OCI-LY7 (cell line): ENCODE measurements around the gene COL9A1. TPM values are rescaled to one million over a fixed set of nuclear protein-coding genes. Genes with fewer than 3 reads are reported as not detected.

ENCODE experiments used
- BruUV-seq: library from RNA; stranded (reverse); fragments of 400-500 nt; replicated peaks from 2 replicates; lab custom pipeline; 2021; lab: Mats Ljungman, UMichigan
- CTCF ChIA-PET: fragments of 300-600 bp; sonication (Branson Sonifier 250); formaldehyde crosslinking; loops from one replicate; lab custom pipeline; 2022; ENCODE audit warnings: antibody characterized with exemption; ENCODE audit not compliant: unreplicated experiment; lab: Charles Lee
- POLR2A ChIA-PET: fragments of 300-600 bp; sonication (Branson Sonifier 250); formaldehyde crosslinking; loops from one replicate; lab custom pipeline; 2022; ENCODE audit warnings: antibody characterized with exemption; lab: Charles Lee
- DNase-seq: peaks from one replicate; pipeline ENCODE4 v3.0.0-alpha.2; 2015; ENCODE audit warnings: low spot score
- H2AFZ ChIP-seq: fragments of 200-600 bp; sonication (generic), shearing (Covaris generic); 2 replicates; pipeline ENCODE4 v1.6.1; 2014; ENCODE audit warnings: mild to moderate bottlenecking, antibody characterized with exemption, low read length, moderate library complexity
- H3K27ac ChIP-seq: fragments of 200-600 bp; sonication (generic); 2 replicates; pipeline ENCODE4 v1.5.1; 2014; ENCODE audit warnings: mixed run types, low read depth, mild to moderate bottlenecking, moderate library complexity, low read length, inconsistent platforms; ENCODE audit not compliant: poor library complexity, severe bottlenecking
- H3K36me3 ChIP-seq: fragments of 200-600 bp; sonication (generic); 2 replicates; pipeline ENCODE4 v1.6.1; 2014; ENCODE audit warnings: mild to moderate bottlenecking, antibody characterized with exemption, low read length, moderate library complexity, mixed read lengths; ENCODE audit not compliant: insufficient read depth
- H3K4me1 ChIP-seq: fragments of 200-600 bp; sonication (generic); 2 replicates; pipeline ENCODE4 v1.5.1; 2014; ENCODE audit warnings: mild to moderate bottlenecking, low read length; ENCODE audit not compliant: insufficient read depth, poor library complexity, severe bottlenecking
- H3K4me2 ChIP-seq: fragments of 200-600 bp; sonication (generic); 2 replicates; pipeline ENCODE4 v1.6.1; 2014; ENCODE audit warnings: mild to moderate bottlenecking, low read length
- H3K4me3 ChIP-seq: fragments of 200-600 bp; sonication (generic); 2 replicates; pipeline ENCODE4 v1.5.1; 2014; ENCODE audit warnings: mild to moderate bottlenecking, low read depth, low read length; ENCODE audit not compliant: poor library complexity, severe bottlenecking
- H3K79me2 ChIP-seq: fragments of 200-600 bp; sonication (generic); 2 replicates; pipeline ENCODE4 v1.6.1; 2016; ENCODE audit warnings: low read depth, mild to moderate bottlenecking, low read length, moderate library complexity, mixed read lengths; ENCODE audit not compliant: insufficient read depth
- H3K9me2 ChIP-seq: fragments of 200-600 bp; sonication (generic); 2 replicates; pipeline ENCODE4 v1.6.1; 2016; ENCODE audit warnings: mild to moderate bottlenecking, low read length, mixed read lengths; ENCODE audit not compliant: insufficient read depth
- H3K9me3 ChIP-seq: fragments of 200-600 bp; sonication (generic); 2 replicates; pipeline ENCODE4 v1.6.1; 2014; ENCODE audit warnings: mild to moderate bottlenecking, mixed run types, low read length, mixed read lengths
- H4K20me1 ChIP-seq: fragments of 200-600 bp; sonication (generic); 2 replicates; pipeline ENCODE4 v1.6.1; 2014; ENCODE audit warnings: mild to moderate bottlenecking, antibody characterized with exemption, low read length, moderate library complexity, mixed read lengths; ENCODE audit not compliant: insufficient read depth
- EZH2phosphoT487 ChIP-seq: fragments of 200-600 bp; sonication (generic); IDR thresholded peaks from 2 replicates; pipeline ENCODE4 v1.6.1; 2018; ENCODE audit warnings: low read depth, borderline replicate concordance, mild to moderate bottlenecking, mixed run types, antibody characterized with exemption, low read length, moderate library complexity, mixed read lengths
- intact Hi-C: fragments of 100-400 bp; cut with micrococcal nuclease; formaldehyde crosslinking; loops from one replicate; pipeline ENCODE4 v1.10.0; 2022; ENCODE audit not compliant: unreplicated experiment
- total RNA-seq, 2 experiments: library from RNA; depleted of rRNA in 1 of 2; stranded (reverse); fragments of >200 nt in 1 of 2; shearing (Covaris generic) in 1 of 2; gene quantifications; 2 replicates each; pipeline ENCODE4 v1.2.3, GENCODE V29; 2014 to 2022
- TF ChIP-seq, protein P1 (sequence below): fragments of 200-600 bp; sonication (generic); conservative IDR thresholded peaks from 2 replicates; pipeline ENCODE4 v1.5.1; 2014; ENCODE audit warnings: mild to moderate bottlenecking, antibody characterized with exemption, low read length, moderate library complexity, mixed read lengths

Gene COL9A1
- total RNA-seq, 2 experiments from 2014 or later, result not detected

- CTCF ChIA-PET, result no interaction called here
- BruUV-seq, result no TSS peak
Measured at GRCh38 chr6:70285201-70285600, 17.7 kb downstream of the COL9A1 start.

GRCh38 chr6:70282919-70283461 lies 19.9 kb downstream of the COL9A1 start:
- Histone ChIP-seq H3K9me3 (no peaks in the 10 kb centered on the region), H3K4me1 (no peaks in the 10 kb centered on the region), H3K79me2 (no peaks in the 10 kb centered on the region), H3K27ac (no peak overlapping the region), H4K20me1 (no peaks in the 10 kb centered on the region), H2AFZ (no peak overlapping the region), H3K4me2 (no peak overlapping the region), H3K9me2 (no peaks in the 10 kb centered on the region), H3K4me3 (no peak overlapping the region), H3K36me3 (no peaks in the 10 kb centered on the region)
- no TSS peak for BruUV-seq
- TF ChIP-seq, protein P1, sequence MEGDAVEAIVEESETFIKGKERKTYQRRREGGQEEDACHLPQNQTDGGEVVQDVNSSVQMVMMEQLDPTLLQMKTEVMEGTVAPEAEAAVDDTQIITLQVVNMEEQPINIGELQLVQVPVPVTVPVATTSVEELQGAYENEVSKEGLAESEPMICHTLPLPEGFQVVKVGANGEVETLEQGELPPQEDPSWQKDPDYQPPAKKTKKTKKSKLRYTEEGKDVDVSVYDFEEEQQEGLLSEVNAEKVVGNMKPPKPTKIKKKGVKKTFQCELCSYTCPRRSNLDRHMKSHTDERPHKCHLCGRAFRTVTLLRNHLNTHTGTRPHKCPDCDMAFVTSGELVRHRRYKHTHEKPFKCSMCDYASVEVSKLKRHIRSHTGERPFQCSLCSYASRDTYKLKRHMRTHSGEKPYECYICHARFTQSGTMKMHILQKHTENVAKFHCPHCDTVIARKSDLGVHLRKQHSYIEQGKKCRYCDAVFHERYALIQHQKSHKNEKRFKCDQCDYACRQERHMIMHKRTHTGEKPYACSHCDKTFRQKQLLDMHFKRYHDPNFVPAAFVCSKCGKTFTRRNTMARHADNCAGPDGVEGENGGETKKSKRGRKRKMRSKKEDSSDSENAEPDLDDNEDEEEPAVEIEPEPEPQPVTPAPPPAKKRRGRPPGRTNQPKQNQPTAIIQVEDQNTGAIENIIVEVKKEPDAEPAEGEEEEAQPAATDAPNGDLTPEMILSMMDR, result no peak
- no peak for TF ChIP-seq EZH2phosphoT487
- DNase-seq, result no peak
- ChIA-PET CTCF (no interaction called here), POLR2A (interaction anchor here (1.4 kb wide), 1 partner anchor 30 kb away, joined by 3 read pairs; no protein-coding TSS in a partner anchor)
- intact Hi-C loops, result no loop called here

More at GRCh38 chr6:70285201-70285600, 17.7 kb downstream of the COL9A1 start:
- H3K4me3 ChIP-seq, result no peak overlapping the region
- H3K27ac ChIP-seq, result no peak overlapping the region
- no peaks in the 10 kb centered on the region for H3K9me3 ChIP-seq
- no peaks in the 10 kb centered on the region for H3K4me1 ChIP-seq
- no peak overlapping the region for H3K4me2 ChIP-seq
- H3K36me3 ChIP-seq, result no peaks in the 10 kb centered on the region
- H3K79me2 ChIP-seq, result no peaks in the 10 kb centered on the region
- H2AFZ ChIP-seq, result no peak overlapping the region
- TF ChIP-seq, protein P1, result no peak
- TF ChIP-seq EZH2phosphoT487, result no peak
- no peaks in the 10 kb centered on the region for H3K9me2 ChIP-seq
- intact Hi-C loops, result no loop called here
- POLR2A ChIA-PET, result interaction anchor here (0.6 kb wide), 1 partner anchor 594 kb away, joined by 3 read pairs; no protein-coding TSS in a partner anchor
- H4K20me1 ChIP-seq, result no peaks in the 10 kb centered on the region
- DNase-seq, result no peak

GRCh38 chr6:70282312-70282918 lies 20.5 kb downstream of the COL9A1 start:
- DNase-seq, result no peak
- Histone ChIP-seq H3K36me3 (no peaks in the 10 kb centered on the region), H3K9me3 (no peaks in the 10 kb centered on the region), H2AFZ (no peak overlapping the region), H3K9me2 (no peaks in the 10 kb centered on the region), H3K4me2 (no peak overlapping the region), H3K79me2 (no peaks in the 10 kb centered on the region), H3K27ac (no peak overlapping the region), H3K4me3 (no peak overlapping the region), H3K4me1 (no peaks in the 10 kb centered on the region), H4K20me1 (no peaks in the 10 kb centered on the region)
- ChIA-PET POLR2A (no interaction called here), CTCF (no interaction called here)
- BruUV-seq, result no TSS peak
- intact Hi-C loops, result no loop called here
- TF ChIP-seq, protein P1, result no peak
- no peak for TF ChIP-seq EZH2phosphoT487
